GM18499 (cell line): Measurements from ENCODE around the gene SDHC.
A peak's percentile ranks its signal among the peaks of the same experiment; 100 is the strongest.

Experiments
- ATAC-seq: cut with Tn5 transposase; IDR thresholded peaks from one replicate; pipeline ENCODE4 v1.9.1; 2021; ENCODE audit warnings: moderate number of reproducible peaks; ENCODE audit not compliant: insufficient read depth, unreplicated experiment

SDHC gene, protein sequence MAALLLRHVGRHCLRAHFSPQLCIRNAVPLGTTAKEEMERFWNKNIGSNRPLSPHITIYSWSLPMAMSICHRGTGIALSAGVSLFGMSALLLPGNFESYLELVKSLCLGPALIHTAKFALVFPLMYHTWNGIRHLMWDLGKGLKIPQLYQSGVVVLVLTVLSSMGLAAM

DNA sequence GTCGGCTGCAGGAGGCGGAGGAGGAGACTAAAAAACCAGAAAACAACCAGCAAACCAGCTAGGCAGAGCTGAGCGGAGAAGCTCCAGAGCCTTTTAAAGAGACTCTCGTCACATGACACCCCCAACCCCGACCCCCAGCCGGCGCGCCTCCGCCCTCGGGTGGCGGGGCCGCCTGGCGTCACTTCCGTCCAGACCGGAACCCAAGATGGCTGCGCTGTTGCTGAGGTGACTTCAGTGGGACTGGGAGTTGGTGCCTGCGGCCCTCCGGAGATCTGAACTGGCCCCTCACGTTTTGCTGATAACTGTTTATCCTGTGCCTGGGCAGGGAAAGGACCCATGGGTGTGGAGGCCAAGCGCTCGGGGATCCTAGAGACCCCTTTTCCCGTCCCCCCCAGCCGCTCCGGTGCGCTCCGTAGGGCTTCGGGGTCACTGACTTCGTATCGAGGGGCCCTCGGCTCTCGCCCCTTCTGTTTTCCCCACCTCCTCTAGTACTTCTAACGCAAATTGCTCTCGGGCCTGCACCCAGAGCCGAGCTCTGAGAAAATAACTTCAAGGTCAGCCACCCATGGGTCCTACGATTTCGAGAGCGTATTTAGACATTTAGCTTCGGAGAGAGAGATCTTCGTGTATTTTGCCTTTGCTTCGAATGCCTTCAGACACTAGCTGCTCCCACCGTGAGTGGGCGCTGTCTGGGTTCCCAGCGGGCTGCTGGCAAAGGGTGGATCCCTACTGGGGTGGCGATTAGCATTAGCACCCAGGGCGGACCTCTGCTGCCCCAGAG lies at the start of gene SDHC:
Gene SDHC, plus strand, starts transcription at position 181 of the 781 bp plus-strand sequence. Its CDS starts 25 bp downstream, at position 206.
- ATAC-seq: peak; percentile 52

DNA sequence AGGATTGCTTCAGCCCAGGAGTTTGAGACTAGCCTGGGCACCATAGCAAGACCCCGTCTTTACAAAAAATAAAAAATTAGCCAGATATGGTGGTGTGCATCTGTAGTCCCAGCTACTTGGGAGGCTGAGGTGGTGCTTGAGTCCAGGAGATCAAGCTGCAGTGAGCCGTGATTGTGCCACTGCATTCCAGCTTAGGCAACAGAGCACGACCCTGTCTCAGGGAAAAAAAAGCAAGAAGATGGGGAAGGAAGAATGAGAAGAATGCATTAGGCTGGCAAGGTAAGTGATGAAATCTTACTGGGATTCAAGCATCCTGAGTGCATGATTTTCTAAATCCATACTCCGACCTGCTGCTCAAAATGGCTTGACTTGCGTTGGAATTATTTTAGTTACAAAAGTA lies 48.9 kb upstream of the SDHC start:
- no peak for ATAC-seq

DNA sequence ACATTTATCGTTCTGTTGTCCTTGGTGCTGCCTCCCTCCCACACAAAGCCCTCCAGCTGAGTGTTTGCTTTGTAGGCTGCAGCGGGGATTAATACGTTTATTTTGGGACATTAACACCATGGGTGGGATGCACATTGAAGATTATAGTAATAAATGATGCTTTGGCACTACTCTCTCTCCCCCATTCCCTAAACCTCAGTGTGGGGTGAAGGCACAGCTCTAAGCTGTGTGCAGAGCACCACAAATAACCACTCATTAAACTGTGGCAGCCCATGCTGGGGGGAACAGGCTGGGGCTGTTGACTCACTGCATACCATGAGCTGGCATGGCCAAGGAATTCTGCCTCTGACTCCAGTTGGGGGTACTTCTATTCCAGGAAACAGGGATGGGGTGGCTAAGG lies 48.0 kb upstream of the SDHC start:
- no peak for ATAC-seq

DNA sequence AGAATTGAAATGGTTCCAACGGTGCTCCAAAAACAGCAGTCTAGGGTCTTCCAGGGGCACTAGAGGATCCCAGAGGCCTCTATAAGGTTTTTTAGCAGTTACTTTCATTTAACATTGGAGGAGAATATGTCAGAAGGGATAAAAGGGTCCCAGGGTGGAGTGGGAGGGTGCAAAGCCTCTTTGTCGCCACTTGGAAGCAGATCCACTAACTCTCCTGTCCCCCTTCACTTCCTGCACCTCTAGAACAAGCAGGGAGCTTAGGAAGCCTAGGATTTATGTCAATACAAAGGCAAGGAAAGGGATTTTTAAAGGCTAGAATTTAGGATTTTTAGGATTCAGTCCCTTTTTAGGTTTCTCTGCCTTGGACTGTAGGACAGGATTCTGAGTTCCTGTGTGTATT lies 47.3 kb upstream of the SDHC start:
- no peak for ATAC-seq

DNA sequence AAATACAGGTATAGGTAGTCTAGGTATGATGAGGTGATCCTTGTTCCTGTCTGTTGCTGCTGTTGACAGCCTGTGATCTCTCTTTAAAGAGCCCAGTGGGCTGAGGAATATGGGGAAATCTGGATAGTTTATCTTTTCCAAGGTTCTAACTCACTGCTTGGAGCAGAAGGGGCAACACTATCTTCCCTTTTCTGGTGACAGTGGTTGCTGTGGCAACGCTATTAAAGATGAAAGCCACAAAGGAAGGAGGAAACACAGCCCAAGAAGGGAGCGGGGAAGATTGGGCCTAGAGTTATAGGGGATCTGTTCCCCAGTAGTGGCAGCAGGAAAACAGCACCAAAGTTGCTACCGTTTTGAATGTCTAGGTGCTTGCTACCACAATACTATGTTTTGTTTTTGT lies 46.9 kb upstream of the SDHC start:
- ATAC-seq: no peak

DNA sequence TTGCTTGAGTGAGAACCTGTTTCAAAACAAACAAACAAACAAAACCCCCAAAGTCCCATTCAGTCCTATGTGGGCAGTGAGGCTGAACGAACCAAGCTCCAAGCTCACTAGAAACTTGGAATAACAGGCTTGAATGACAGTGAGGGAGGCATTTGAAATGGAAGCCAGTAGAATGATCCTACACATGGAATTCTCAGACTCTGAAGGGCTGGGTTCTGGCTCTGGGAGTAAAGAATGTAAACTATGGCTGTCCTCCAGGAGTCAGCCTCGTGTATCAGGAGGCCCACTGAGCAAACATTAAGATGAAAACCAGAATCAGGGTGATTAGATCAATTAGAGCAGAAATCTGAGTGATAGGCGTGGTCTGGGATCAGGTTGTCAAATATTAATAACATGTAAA lies 40.8 kb upstream of the SDHC start:
- no peak for ATAC-seq

DNA sequence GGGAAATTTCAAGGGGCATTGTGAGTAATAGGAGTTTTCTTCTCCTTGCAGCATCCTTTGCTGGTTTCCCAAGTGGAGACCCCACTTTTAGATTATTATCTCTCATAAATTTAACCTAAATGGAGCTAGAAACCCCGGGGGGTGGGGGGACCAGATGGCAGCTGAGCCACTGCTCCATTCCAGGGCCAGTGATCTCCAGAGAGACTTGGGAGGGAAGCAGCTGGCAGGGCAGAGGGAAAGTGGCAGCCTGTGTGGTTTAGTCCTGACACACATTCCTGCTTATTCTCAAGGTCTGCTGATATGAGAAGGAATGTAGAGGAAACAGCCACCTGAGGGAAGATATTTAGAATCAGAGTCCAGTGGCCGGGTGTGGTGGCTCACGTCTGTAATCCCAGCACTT lies 39.3 kb upstream of the SDHC start:
- no peak for ATAC-seq

DNA sequence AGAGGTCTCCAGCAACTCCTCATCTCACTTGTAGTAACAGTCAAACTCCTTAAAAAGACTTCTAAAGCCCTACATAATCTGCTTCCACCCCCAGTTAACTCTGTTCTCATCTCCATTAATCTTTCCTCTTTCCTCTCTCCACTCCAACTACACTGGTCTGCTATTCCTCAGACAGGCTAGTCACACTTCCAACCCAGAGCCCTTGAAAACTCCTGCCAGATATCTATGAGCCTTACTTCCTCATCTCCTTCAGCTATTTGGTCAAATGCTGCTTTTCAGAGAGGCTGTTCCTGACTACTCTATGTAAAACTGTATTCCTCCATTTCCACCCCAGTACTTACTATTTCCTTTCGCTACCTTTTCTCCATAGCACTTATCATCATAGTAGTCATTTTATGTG lies 31.2 kb upstream of the SDHC start:
- ATAC-seq: no peak

DNA sequence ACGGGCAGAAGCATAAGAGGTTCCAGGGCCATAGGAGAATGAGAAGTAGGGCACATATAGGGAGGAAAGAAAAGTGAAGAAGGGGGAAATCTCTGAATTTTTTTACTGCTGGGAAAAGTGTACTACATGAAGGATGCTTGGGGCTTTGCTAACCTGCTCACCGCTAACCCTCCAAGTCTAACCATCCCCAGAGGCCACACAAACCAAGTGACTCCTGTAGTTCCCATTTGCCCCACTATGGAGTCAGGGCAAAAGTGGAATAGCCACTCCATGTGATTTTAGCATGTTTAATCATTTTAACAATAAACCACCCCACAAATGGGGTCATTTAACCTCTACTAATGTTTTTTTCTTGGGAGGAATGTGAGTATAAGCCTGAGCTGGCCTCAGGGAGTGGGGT lies 29.1 kb upstream of the SDHC start:
- ATAC-seq: no peak

DNA sequence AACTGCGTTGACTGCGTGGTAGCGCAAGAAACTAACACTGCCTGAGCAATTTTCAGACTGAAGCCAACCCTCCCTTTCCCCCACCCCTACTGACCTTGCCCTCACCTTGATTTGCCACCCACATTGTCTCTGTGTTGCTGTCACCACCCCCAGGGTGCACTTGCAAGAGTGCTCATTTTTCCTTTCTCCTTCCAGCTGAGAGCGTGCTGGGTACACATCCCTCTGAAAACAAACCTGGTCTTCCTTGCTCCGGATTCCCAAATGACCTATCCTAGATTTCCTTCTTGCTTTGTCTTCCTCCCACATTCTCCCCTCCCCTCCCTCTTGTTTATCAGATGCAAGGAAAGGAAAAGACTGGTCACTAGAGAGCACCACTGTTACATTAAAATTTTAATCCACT lies 28.7 kb upstream of the SDHC start:
- no peak for ATAC-seq

DNA sequence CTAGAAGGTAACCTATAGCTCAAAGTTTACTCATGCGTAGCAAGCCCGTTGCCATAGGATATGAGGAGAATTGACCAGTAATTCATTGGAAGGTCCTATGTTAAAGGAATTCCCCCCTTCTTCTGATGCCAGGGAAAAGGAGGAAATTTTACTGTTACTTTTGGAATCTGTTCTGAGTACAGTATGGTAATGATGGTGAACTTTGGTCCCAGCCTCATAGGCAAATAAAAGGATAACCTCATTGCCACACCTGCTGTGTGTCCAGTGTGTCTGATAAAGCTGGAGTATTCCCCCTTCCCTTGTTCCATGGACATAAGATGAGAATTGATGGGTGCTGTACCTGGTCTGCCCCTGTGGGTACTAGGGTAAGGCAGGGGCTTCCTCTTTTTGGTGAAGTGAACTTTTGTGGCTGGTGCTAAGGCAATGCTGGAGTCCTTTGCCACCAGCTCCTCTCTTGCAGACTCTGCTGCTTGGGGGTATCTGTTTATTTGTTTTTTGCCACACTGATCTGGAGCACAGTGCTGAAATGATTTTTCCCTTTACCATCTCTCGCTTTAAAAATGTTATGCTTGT lies 26.6 kb upstream of the SDHC start:
- no peak for ATAC-seq

DNA sequence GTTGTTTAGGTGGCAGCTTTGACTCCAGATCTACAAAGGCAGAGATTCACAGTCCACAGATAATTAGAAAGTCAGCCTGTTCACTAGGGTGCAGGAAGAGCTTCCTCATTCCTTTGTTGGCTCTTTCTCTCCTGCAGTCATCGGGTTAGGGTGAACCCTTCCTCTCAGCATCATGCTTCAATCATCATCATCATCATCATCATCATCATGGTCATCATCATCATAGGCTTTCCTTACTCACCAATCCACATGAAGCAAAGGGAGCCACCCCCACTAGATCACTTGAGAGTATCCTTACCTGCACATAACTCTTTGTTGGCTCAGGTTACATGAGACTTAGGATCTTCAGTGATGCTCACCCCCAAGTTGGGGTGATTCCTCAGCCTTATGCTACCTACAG lies 23.4 kb upstream of the SDHC start:
- ATAC-seq: no peak

DNA sequence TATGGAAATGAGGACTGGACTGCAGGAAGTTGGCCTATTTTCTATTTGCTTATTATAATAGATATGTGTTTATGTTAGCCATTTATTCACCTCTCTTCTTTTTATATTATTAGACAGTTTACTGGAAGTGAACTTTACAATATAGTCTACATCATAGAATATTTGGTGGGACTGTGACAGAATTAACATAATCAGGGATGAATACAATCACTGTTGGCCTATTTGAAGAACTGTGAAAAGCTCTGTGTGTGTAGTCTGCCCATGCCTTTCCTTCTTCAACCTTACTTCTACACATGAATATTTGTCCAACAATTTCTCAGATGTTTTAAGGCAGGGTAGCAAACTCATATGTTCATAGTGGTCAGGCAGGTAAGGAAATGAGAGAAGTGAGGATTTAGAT lies 16.8 kb upstream of the SDHC start:
- ATAC-seq: no peak

DNA sequence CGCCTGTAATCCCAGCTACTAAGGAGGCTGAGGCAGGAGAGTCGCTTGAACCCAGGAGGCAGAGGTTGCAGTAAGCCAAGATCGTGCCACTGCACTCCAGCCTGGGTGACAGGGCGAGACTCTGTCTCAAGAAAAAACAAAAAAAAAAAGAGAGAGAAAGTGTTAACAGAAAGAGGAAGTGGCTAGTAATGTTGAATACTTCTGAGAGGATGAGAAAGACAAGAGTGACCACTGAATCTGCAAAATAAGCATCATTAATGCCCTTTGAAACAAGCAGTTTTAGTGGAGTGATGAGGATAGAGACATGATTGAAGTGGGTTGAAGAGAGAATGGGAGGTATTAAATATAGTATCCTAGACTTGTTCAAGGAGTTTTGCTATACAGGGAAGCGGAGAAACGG lies 16.1 kb upstream of the SDHC start:
- ATAC-seq: no peak

DNA sequence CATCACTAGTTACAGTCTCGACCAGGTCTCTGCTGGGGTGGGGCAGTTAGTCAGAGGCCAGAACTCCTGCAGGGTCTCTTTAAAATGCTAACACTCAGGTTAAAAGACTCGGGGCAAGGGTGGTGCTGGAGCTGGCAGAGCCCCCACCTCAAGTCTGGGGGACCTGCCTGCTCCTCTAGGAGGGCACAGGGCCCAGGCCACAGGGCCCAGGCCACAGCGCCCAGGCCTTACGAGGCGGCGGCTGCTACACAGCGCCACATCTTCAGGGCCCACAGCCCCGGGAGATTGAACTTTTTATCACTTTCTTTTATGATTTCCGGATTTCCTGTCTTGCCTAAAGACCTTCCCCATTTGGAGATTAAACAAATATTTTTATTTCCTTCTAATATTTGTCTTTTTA lies 14.8 kb upstream of the SDHC start:
- no peak for ATAC-seq

DNA sequence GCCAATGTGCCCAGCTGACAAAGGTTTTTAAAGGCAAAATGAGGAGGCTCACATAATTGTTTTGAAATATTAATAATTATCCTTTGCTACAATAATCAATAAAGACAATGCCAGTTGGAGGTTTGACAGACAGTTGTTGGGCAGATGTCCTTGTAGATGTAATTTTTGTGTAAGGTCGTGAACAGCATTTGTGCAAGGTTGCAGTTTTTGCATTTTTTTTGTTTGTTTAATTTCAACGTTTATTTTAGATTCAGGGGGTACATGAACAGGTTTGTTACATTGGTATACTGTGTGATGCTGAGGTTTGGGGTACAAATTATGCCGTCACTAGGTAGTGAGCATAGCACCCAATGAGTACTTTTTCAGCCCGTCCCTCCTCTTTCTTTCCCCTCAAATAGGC lies 13.7 kb upstream of the SDHC start:
- no peak for ATAC-seq

DNA sequence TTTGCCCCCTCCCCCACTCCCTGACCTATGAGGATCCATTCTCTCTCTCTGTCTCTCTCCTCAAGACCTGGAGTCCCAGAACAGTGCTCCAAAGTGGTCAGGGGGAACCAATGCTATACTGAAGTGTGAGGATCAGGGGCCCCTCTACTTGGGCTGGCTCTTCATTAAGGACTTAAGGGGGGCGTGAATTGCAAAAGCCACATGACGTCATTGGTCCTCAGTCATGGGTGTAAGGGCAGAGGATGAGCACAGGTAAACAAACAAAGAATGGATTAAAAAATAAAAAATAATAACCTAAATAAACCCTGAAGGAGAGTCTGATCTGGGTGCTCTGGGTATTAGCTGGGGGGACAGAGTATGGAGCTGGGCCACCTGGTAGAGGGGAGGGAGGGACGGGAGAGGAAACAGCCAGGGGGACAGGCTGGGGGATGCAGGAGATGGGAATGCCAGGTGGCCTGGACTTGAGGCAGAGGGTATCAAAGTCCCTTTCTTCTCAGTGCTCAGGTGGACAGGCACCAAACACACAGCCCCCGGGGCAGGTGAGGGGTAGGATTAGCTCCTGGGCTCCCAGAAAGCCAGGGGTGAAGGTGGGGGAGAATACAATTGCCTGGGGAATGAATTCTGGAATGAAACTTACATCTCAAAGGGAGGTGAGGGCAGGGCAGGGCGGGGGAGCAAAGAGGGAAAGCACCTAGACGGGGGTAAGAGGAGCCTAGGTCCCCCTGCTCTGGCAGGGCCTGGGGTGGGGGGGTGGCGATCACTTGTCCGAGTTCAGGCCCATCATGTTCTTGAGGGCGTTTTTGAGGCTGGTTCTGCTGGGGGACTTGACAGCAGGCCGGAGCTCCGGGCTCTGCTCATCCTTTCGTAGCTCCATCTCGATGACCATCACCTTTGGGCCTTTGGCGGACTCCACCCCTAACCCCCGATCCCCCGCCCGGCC lies 9.0 kb upstream of the SDHC start:
- ATAC-seq: no peak

DNA sequence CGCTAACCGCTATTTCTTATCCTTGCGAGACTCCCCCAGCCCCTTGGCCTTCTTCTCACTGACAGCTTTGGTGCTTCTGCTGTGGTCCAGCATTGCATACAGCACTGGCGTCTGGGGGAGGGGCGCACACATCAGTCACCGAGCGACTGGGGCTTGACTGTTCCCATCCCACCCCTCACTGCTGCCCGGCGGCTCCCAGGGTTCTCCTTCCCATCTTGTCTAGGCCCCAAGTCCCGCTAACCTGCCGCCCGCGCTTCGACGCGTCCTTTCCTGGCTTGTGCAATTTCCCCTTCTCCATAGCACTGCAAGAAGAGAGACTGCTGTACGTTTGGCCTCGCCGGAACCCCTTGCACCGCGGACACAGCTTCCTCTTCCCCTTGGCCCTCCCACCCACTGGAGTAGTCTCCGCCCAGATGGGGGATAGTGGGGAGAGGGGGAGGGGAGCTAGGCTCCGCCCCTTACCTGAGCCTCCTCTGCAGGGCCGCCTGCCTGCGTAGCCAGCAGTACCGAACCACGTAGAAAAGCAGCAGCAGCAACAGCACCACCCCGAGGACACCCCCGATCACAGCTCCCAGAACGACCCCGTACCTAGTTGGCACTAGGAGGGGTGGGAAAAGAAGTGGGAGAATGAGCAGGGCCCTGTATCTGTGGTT lies 8.2 kb upstream of the SDHC start:
- no peak for ATAC-seq

DNA sequence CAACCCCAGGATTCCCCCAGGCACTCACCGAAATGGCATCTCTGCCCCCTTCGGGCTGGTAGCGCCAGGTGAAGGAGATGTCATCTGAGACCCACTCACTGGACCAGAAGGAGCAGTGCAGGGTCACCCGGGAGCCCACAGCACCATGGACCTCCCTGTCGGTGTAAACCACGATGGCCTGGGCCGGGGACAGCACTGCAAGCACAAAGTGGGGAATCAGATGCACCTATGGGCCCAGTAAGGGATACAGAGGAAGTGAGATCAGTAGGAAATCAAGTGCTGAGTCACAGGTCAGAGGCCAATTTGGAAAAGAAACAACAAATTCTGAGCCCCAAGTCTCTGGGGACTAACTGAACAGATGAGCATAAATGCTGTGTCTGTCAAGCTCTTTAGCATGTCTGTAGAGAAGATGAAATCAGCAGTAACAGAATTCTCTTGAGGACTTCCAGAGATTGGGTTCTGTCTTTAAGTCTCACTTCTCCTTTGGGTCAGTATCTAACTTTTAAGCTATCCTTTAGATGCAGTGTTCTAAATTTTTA lies 6.9 kb upstream of the SDHC start:
- no peak for ATAC-seq
